Stimulated activated CD4-positive, alpha-beta T cell treated with anti-CD3 and anti-CD28 coated beads, Interleukin-2, amount 100 ng/mL, for 48 hours (primary cell): ENCODE results near the gene PIP4K2C.
"Not testable (repeated sequence)": the region's sequence is repeated elsewhere in the genome, so short reads cannot be mapped to it uniquely, and the experiment has no call there.

Source experiments
- DNase-seq, 2 donors: peaks; one replicate each; pipeline ENCODE4 v3.0.0-alpha.2; 2020

Gene PIP4K2C

GRCh38 chr12:57586128-57586527, 4.9 kb upstream of the PIP4K2C start:
- DNase-seq = no peak

GRCh38 chr12:57586832-57587429, 4.1 kb upstream of the PIP4K2C start:
- no peak for DNase-seq

- not testable (repeated sequence) for DNase-seq
Measured at GRCh38 chr12:57588951-57589610, 1.9 kb upstream of the PIP4K2C start.

- DNase-seq = no peak
Measured at GRCh38 chr12:57590479-57590863, 521 bp upstream of the PIP4K2C start.

GRCh38 chr12:57591782-57592325, 862 bp downstream of the PIP4K2C start:
- no peak for DNase-seq

GRCh38 chr12:57592551-57593165, 1.7 kb downstream of the PIP4K2C start:
- no peak for DNase-seq

- no peak for DNase-seq
Measured at GRCh38 chr12:57593187-57593586, 2.2 kb downstream of the PIP4K2C start.

- DNase-seq = no peak
Measured at GRCh38 chr12:57600395-57600794, 9.4 kb downstream of the PIP4K2C start.

- DNase-seq = no peak
Measured at GRCh38 chr12:57602544-57602943, 11.6 kb downstream of the PIP4K2C start.

- DNase-seq = no peak
Measured at GRCh38 chr12:57603324-57603723, 12.3 kb downstream of the PIP4K2C start.

GRCh38 chr12:57603815-57604453, 12.9 kb downstream of the PIP4K2C start:
- DNase-seq = no peak

- peak; percentile 24 to 31 for DNase-seq
Measured at GRCh38 chr12:57604454-57604991, 13.5 kb downstream of the PIP4K2C start, which contains the start of gene DTX3. DTX3 (plus strand) TSS chr12:57604824; CDS start chr12:57606518, 1,694 bp downstream.

- no peak for DNase-seq
Measured at GRCh38 chr12:57604992-57605810, 14.2 kb downstream of the PIP4K2C start.

GRCh38 chr12:57605811-57606311, 14.9 kb downstream of the PIP4K2C start:
- DNase-seq = no peak

GRCh38 chr12:57606399-57606798, 15.4 kb downstream of the PIP4K2C start:
- DNase-seq = no peak

GRCh38 chr12:57606821-57607220, 15.8 kb downstream of the PIP4K2C start:
- no peak for DNase-seq

- no peak for DNase-seq
Measured at GRCh38 chr12:57607958-57608663, 17.1 kb downstream of the PIP4K2C start.

- no peak for DNase-seq
Measured at GRCh38 chr12:57609101-57609780, 18.2 kb downstream of the PIP4K2C start.

GRCh38 chr12:57609781-57610553, 19.0 kb downstream of the PIP4K2C start:
- DNase-seq = no peak

GRCh38 chr12:57610554-57611107, 19.6 kb downstream of the PIP4K2C start:
- no peak for DNase-seq
